Mucosa of descending colon (tissue), 3 donors: ENCODE results near the gene ARHGAP6. TPM values are rescaled to one million over a fixed set of nuclear protein-coding genes. Genes with fewer than 3 reads are reported as not detected.

ENCODE experiments used
- ATAC-seq: fragments of 200-7000 bp; cut with Tn5 transposase; one replicate; pipeline ENCODE4 v1.9.1; 2020; ENCODE audit warnings: mild to moderate bottlenecking, moderate library complexity
- DNase-seq, 3 donors: peaks; one replicate each; pipeline ENCODE4 v3.0.0-alpha.2; 2020
- H3K36me3 ChIP-seq: fragments of 200-600 bp; one replicate; pipeline ENCODE4 v1.8.0; 2021; ENCODE audit warnings: low read depth, mild to moderate bottlenecking
- H3K4me1 ChIP-seq: fragments of 200-600 bp; one replicate; pipeline ENCODE4 v1.8.0; 2021; ENCODE audit warnings: low read depth, mild to moderate bottlenecking
- H3K4me3 ChIP-seq: fragments of 200-600 bp; one replicate; pipeline ENCODE4 v1.8.0; 2021; ENCODE audit warnings: mild to moderate bottlenecking
- H3K9me3 ChIP-seq: fragments of 200-600 bp; one replicate; pipeline ENCODE4 v1.8.0; 2021; ENCODE audit warnings: mild to moderate bottlenecking
- intact Hi-C, 2 donors: fragments of 100-400 bp; cut with DNase I in 1 of 2; cut with micrococcal nuclease in 1 of 2; formaldehyde crosslinking; loops; one replicate each; pipeline versions ENCODE4 v1.11.0 to v1.11.1; 2022; cut with DNase I, micrococcal nuclease
- total RNA-seq, 3 donors: library from RNA; stranded (reverse); fragmentation: NEBNext Ultra II Directional in 2 of 3; extraction: Animal tissue kit (Norgen Biotek cat#: 25700) in 2 of 3; gene quantifications; one replicate each; pipeline versions ENCODE4 v1.2.1 to v1.2.4, GENCODE V29; 2021 to 2023
- TF ChIP-seq, protein P1 (sequence below): fragments of 200-600 bp; IDR thresholded peaks from one replicate; pipeline ENCODE4 v1.8.0; 2022; ENCODE audit warnings: antibody characterized with exemption, mild to moderate bottlenecking
- donor health status: DM: no; HTN: no; CAD: no; lungs with moderate emphysema.
- donor health status: DM: no; HTN: no; CAD: no.
- donor health status: DM: no; HTN: yes; CAD: no.

The ARHGAP6 gene
- total RNA-seq, 3 donors from 2014 or later = 2.2 to 41.5 (median 4.4) TPM

DNA sequence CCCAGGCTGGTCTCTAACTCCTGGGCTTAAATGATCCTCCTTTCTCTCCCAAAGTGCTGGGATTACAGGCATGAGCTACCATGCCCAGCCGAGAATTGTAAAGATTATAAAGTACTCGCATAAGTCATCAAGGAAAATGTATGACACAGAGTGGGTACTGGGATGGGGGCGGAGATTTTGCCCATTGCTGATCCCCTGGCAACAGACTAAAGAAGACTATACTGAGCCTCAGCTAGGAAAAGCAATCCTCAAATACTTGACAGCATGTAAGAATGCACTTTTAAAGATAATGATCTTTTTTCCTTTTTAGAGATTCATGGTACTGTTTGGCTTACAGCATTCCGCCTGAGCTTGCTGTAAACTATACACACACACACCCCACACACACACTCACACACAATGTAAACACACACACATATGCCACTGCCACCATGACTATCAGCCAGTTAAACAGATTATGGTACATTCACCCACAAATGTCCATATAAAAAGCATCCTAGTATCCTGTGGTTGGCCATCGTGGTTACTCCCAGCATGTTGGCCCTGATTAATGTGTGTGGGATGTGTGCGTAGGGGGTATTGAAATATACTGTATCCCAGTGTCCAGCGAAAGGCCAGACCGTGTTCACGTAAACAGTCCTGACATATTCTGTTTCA, 259.5 kb downstream of the ARHGAP6 start:
- H3K36me3 ChIP-seq = no peaks in the 10 kb centered on the region
- TF ChIP-seq, protein P1, sequence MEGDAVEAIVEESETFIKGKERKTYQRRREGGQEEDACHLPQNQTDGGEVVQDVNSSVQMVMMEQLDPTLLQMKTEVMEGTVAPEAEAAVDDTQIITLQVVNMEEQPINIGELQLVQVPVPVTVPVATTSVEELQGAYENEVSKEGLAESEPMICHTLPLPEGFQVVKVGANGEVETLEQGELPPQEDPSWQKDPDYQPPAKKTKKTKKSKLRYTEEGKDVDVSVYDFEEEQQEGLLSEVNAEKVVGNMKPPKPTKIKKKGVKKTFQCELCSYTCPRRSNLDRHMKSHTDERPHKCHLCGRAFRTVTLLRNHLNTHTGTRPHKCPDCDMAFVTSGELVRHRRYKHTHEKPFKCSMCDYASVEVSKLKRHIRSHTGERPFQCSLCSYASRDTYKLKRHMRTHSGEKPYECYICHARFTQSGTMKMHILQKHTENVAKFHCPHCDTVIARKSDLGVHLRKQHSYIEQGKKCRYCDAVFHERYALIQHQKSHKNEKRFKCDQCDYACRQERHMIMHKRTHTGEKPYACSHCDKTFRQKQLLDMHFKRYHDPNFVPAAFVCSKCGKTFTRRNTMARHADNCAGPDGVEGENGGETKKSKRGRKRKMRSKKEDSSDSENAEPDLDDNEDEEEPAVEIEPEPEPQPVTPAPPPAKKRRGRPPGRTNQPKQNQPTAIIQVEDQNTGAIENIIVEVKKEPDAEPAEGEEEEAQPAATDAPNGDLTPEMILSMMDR = no peak
- DNase-seq = no peak
- H3K4me1 ChIP-seq = no peaks in the 10 kb centered on the region
- no peak overlapping the region for H3K4me3 ChIP-seq
- H3K9me3 ChIP-seq = no peaks in the 10 kb centered on the region
- intact Hi-C loops = no loop called here
- ATAC-seq = no peak

DNA sequence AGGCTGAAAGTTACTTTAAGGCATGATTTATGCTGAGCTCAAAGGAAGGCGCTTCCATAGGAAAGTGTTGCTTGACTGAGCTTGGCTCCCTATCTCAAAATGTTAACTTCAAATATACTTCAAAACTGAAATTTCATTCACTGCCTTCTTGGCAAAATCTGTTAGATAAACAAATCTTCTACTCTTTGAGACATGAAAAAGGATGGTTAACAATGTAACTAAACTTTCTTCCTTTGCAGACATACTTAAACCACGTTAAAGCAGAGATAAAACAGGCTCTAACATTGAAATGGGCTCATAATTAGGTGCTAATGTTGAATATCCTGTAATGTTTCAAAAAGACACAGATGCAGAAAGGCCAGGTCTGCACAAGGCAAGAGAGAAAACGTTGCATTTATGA, 262.1 kb downstream of the ARHGAP6 start:
- H3K36me3 ChIP-seq = no peaks in the 10 kb centered on the region
- DNase-seq (no peak), ATAC-seq (no peak)
- intact Hi-C loops = no loop called here
- no peaks in the 10 kb centered on the region for H3K4me1 ChIP-seq
- TF ChIP-seq, protein P1 = no peak
- H3K9me3 ChIP-seq = no peaks in the 10 kb centered on the region
- no peak overlapping the region for H3K4me3 ChIP-seq

DNA sequence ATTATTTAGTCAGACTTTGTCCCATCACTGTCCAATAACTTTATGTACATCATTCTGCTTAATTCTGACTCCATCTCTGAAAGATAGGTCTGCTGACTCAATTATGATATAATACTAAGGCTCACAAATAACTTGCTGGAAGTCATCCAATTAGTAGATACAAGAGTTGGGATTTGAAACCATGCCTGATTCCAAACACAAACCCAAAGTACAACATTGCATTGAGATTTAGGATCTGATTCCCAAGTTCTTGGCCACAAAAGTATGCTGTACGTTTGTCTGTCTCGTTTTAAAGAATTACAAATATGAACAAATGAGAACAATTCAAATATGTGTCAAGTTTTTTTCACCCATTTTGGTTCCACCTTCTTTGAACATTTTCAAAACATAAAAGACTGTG, 263.8 kb downstream of the ARHGAP6 start:
- ATAC-seq = no peak
- H3K4me1 ChIP-seq = no peaks in the 10 kb centered on the region
- no peaks in the 10 kb centered on the region for H3K9me3 ChIP-seq
- no peak for DNase-seq
- TF ChIP-seq, protein P1 = no peak
- no peaks in the 10 kb centered on the region for H3K36me3 ChIP-seq
- intact Hi-C loops = no loop called here
- H3K4me3 ChIP-seq = no peak overlapping the region

DNA sequence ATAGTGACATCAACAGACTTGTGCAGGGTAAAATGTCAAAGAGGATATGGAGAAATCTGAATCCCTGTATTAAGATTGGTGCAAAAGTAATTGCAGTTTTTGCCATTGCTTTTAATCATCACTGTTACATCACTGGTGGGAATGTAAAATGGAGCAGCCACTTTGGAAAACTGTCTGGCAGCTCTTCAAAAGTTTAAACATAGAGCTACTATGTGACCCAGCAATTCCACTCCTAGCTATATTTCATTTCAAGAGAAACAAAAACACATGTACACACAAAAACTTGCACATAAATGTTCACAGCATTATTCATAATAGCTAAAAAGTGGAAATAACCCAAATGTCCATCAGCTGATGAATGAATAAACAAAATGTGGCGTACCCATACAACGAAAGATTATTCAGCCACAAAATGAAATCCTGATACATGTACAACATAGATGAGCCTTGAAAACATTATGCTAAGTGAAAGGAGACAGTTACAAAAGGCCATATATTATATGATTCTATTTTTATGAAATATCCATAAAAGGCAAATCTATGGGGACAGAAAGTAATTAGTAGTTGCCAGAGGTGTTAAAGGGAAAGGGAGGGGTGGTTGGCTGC, 266.1 kb downstream of the ARHGAP6 start:
- TF ChIP-seq, protein P1 = no peak
- ATAC-seq (no peak), DNase-seq (no peak)
- no peaks in the 10 kb centered on the region for H3K36me3 ChIP-seq
- H3K4me1 ChIP-seq = no peaks in the 10 kb centered on the region
- intact Hi-C loops = no loop called here
- no peak overlapping the region for H3K4me3 ChIP-seq
- no peaks in the 10 kb centered on the region for H3K9me3 ChIP-seq

DNA sequence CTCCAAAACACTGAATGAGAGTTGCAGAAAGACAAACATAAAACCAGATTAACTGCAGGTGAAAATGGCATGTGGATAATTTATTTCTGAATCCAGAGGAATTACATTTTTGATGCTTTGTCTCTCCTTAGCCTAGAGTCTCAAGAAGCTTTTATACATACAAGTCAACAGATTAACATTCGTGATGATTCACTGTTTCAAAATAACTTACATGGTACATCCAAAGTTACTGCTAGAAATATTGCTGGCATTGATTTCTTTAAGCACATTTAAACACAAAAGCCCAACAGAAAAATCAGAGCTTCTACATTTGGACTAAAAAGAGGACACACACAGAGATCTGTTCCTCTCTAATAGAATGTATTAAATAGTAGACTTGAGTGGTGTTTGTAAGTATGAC, 266.9 kb downstream of the ARHGAP6 start:
- intact Hi-C loops = no loop called here

More for the DNA sequence above, 266.9 kb downstream of the ARHGAP6 start:
- DNase-seq = no peak
- no peak overlapping the region for H3K4me3 ChIP-seq
- TF ChIP-seq, protein P1 = no peak
- H3K36me3 ChIP-seq = no peaks in the 10 kb centered on the region
- no peaks in the 10 kb centered on the region for H3K4me1 ChIP-seq
- H3K9me3 ChIP-seq = no peaks in the 10 kb centered on the region
- ATAC-seq = no peak
